Mesothelial cell of epicardium (in vitro differentiated cells): ENCODE measurements around the gene HMG20A. TPM values are rescaled to one million over a fixed set of nuclear protein-coding genes. Genes with fewer than 3 reads are reported as not detected.

ENCODE experiments used
- DNase-seq, 2 experiments: peaks; one replicate each; pipeline ENCODE4 v3.0.0; 2021; ENCODE audit warnings: low spot score in 2 of 2; ENCODE audit not compliant: unreplicated experiment in 2 of 2
- H3K27ac Mint-ChIP-seq: 2 replicates; pipeline ENCODE4 v1.8.0; 2021; ENCODE audit warnings: mixed read lengths
- H3K27me3 Mint-ChIP-seq: 2 replicates; pipeline ENCODE4 v1.8.0; 2021; ENCODE audit warnings: low read depth, mixed read lengths
- H3K36me3 Mint-ChIP-seq: 2 replicates; pipeline ENCODE4 v1.8.0; 2021; ENCODE audit warnings: mixed read lengths
- H3K4me1 Mint-ChIP-seq: 2 replicates; pipeline ENCODE4 v1.8.0; 2021; ENCODE audit warnings: mixed read lengths
- H3K4me3 Mint-ChIP-seq: 2 replicates; pipeline ENCODE4 v1.8.0; 2021; ENCODE audit warnings: mild to moderate bottlenecking, moderate library complexity, mixed read lengths
- H3K9me3 Mint-ChIP-seq: 2 replicates; pipeline ENCODE4 v1.8.0; 2021; ENCODE audit warnings: mixed read lengths
- CTCF ChIP-seq: fragments of 200-600 bp; sonication (generic); IDR thresholded peaks from one replicate; pipeline ENCODE4 v1.5.0; 2021; ENCODE audit warnings: antibody characterized with exemption; ENCODE audit not compliant: unreplicated experiment
- total RNA-seq: library from RNA; stranded (reverse); gene quantifications from 3 replicates; pipeline ENCODE4 v1.2.1, GENCODE V29; 2021

HMG20A gene
- total RNA-seq = 70.5 to 72.7 TPM (median 72.4 TPM) in 3 replicates

- Mint-ChIP-seq H3K27me3 (no peaks in the 10 kb centered on the region), H3K4me1 (peaks cover 52% of the 10 kb centered on the region), H3K4me3 (peak within 1 kb of the TSS; percentile 92), H3K9me3 (no peaks in the 10 kb centered on the region), H3K27ac (peak within 1 kb of the TSS; percentile 99), H3K36me3 (no peaks in the 10 kb centered on the region)
- DNase-seq = peak; percentile 31 to 70
- TF ChIP-seq CTCF = no peak
Measured at GRCh38 chr15:77420610-77421369, at the start of gene HMG20A. HMG20A (plus strand) TSS chr15:77420888; CDS start chr15:77458408, 37,520 bp downstream.

DNA sequence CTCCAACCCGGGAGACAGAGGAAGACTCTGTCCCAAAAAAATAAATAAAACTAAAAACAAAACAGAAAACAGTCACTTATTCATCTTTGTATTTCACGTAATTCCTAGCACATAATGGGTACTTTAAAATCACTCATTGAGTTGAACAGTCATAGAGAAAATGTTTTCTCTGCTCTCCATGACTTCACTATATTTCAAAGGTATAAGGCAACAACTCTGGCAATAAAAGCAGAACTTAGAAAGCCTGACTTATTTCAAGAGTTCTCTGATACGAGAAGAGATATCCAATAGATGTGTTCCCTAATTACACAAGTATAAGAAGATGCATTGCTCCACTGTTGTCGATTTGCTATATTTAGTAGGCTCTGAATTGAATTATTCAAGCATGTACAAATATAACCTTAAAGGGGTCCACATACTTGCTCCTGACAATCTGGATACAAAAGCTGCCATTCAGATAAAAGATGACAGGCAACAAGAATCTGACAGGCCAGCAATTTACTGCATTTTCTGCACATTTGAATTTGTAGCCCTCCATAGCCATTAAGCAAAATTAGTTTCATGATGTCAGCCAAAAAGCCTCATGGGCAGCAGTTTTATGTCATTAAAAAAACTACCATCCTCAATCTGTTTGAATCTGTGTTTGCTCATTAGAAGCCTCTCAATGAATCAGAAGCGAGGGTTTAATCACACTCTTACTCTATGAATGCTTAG lies 48.7 kb upstream of the HMG20A start:
- Mint-ChIP-seq H3K9me3 (peaks cover 8% of the 10 kb centered on the region), H3K4me3 (no peak overlapping the region), H3K27me3 (no peaks in the 10 kb centered on the region), H3K27ac (no peak overlapping the region), H3K4me1 (peaks cover 13% of the 10 kb centered on the region), H3K36me3 (no peaks in the 10 kb centered on the region)
- no peak for TF ChIP-seq CTCF
- no peak for DNase-seq

GRCh38 chr15:77373441-77373840 lies 47.2 kb upstream of the HMG20A start:
- no peaks in the 10 kb centered on the region for H3K27me3 Mint-ChIP-seq
- H3K4me3 Mint-ChIP-seq = no peak overlapping the region
- H3K9me3 Mint-ChIP-seq = peaks cover 8% of the 10 kb centered on the region
- H3K36me3 Mint-ChIP-seq = no peaks in the 10 kb centered on the region
- H3K4me1 Mint-ChIP-seq = peaks cover 13% of the 10 kb centered on the region
- TF ChIP-seq CTCF = no peak
- no peak overlapping the region for H3K27ac Mint-ChIP-seq
- no peak for DNase-seq

- DNase-seq = no peak
- H3K9me3 Mint-ChIP-seq = peaks cover 8% of the 10 kb centered on the region
- H3K27me3 Mint-ChIP-seq = no peaks in the 10 kb centered on the region
- H3K4me1 Mint-ChIP-seq = peaks cover 3% of the 10 kb centered on the region
- H3K4me3 Mint-ChIP-seq = no peak overlapping the region
- no peak for TF ChIP-seq CTCF
- H3K27ac Mint-ChIP-seq = no peak overlapping the region
- no peaks in the 10 kb centered on the region for H3K36me3 Mint-ChIP-seq
Measured at GRCh38 chr15:77375133-77375532, 45.6 kb upstream of the HMG20A start.

DNA sequence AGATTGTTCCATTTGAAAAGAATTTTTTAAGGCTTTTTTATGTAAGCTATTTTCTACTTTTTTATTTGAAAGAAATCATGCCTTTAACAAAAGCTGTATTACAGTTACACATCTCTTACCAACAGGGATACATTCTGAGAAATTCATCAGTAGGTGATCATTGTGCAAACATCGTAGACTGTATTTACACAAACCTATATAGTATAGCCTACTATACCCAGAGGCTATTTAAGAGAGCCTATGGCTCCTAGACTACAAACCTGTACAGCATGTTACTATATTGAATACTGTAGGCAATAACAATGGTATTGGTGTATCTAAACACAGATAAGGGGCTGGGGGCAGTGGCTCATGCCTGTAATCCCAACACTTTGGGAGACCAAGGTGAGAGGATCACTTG lies 43.9 kb upstream of the HMG20A start:
- H3K27ac Mint-ChIP-seq = no peak overlapping the region
- H3K9me3 Mint-ChIP-seq = peaks cover 8% of the 10 kb centered on the region
- no peak for DNase-seq
- TF ChIP-seq CTCF = no peak
- no peak overlapping the region for H3K4me3 Mint-ChIP-seq
- H3K4me1 Mint-ChIP-seq = peaks cover 3% of the 10 kb centered on the region
- H3K27me3 Mint-ChIP-seq = no peaks in the 10 kb centered on the region
- H3K36me3 Mint-ChIP-seq = no peaks in the 10 kb centered on the region
